ENCODE results near the gene PPP1R27.

DNA sequence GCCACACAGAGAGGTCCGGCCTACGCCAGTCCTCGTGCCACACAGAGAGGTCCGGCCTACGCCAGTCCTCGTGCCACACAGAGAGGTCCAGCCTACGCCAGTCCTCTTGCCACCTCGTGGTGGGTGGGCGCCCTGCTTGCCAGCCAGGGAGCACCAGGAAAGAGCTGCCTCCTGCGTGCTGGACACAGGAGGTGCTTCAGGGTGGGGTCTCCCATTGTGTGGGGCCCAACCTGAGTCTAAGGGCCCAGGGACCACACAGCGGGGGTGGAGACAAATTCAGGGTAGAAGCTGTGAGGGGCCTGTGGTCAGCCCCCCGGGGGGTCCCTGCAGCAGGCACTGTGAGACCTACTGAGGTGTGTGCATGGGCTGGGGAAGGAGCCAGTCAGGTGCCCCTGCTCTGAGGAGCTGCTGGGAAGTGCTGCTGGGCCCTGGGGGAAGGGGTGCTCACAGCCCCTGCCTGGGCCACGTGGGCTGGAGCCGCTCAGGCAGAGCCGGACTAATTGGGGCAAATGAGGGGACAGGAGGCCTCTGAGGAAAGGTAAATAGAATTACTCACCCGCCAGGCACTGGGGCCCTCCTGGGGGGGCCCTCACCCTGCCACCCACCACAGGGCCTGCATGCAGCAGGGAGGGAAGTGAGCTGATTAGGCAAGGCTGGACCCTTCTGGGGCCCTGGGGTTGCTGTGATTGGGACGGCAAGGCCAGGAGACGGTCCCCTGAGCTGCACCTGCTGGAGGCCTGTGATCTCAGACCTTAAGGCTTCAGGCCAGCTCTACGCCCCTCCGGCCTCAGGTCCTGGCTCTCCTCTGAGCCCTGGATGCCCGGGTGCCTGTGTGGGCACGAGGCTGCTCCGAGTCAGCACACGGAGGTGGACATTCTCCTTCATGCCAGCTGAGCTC, 19.9 kb downstream of the PPP1R27 start:
- TF ChIP-seq, protein P1, sequence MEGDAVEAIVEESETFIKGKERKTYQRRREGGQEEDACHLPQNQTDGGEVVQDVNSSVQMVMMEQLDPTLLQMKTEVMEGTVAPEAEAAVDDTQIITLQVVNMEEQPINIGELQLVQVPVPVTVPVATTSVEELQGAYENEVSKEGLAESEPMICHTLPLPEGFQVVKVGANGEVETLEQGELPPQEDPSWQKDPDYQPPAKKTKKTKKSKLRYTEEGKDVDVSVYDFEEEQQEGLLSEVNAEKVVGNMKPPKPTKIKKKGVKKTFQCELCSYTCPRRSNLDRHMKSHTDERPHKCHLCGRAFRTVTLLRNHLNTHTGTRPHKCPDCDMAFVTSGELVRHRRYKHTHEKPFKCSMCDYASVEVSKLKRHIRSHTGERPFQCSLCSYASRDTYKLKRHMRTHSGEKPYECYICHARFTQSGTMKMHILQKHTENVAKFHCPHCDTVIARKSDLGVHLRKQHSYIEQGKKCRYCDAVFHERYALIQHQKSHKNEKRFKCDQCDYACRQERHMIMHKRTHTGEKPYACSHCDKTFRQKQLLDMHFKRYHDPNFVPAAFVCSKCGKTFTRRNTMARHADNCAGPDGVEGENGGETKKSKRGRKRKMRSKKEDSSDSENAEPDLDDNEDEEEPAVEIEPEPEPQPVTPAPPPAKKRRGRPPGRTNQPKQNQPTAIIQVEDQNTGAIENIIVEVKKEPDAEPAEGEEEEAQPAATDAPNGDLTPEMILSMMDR (IDR thresholded peaks at IDR 0.05), result no peak
- TF ChIP-seq POLR2A (IDR thresholded peaks at IDR 0.05), result no peak

Measured in heart left ventricle (tissue), 13 donors.